RWPE2 (cell line): ENCODE data around the gene NSUN7.

Experiments
- ATAC-seq: fragments of 200-7000 bp; cut with Tn5 transposase; 3 replicates; pipeline ENCODE4 v1.9.1; 2021; ENCODE audit warnings: low read depth
- DNase-seq: peaks from one replicate; pipeline ENCODE4 v3.0.0-alpha.2; 2020; ENCODE audit warnings: low spot score
- H3K27ac ChIP-seq: fragments of 450-650 bp; 2 replicates; pipeline ENCODE4 v1.5.1; 2017; ENCODE audit warnings: mild to moderate bottlenecking; ENCODE audit not compliant: poor library complexity, severe bottlenecking
- H3K27me3 ChIP-seq: fragments of 250-450 bp; sonication (Bioruptor Pico); 2 replicates; pipeline ENCODE4 v1.5.1; 2021; ENCODE audit warnings: mild to moderate bottlenecking, moderate library complexity; ENCODE audit not compliant: insufficient read depth, poor library complexity, severe bottlenecking
- H3K36me3 ChIP-seq: fragments of 250-450 bp; sonication (Bioruptor Pico); 2 replicates; pipeline ENCODE4 v1.5.1; 2020; ENCODE audit warnings: low read depth, mild to moderate bottlenecking, moderate library complexity
- H3K4me1 ChIP-seq: fragments of 250-450 bp; sonication (Bioruptor Pico); 2 replicates; pipeline ENCODE4 v1.5.1; 2021; ENCODE audit warnings: mild to moderate bottlenecking, moderate library complexity; ENCODE audit not compliant: insufficient read depth, poor library complexity, severe bottlenecking
- H3K4me3 ChIP-seq: fragments of 250-450 bp; sonication (Bioruptor Pico); 2 replicates; pipeline ENCODE4 v1.5.1; 2021; ENCODE audit warnings: mild to moderate bottlenecking, moderate library complexity; ENCODE audit not compliant: severe bottlenecking
- H3K9me3 ChIP-seq: fragments of 250-450 bp; sonication (Bioruptor Pico); 2 replicates; pipeline ENCODE4 v1.5.1; 2021; ENCODE audit warnings: mild to moderate bottlenecking, moderate library complexity; ENCODE audit not compliant: severe bottlenecking
- TF ChIP-seq, protein P1 (sequence below): fragments of 450-650 bp; IDR thresholded peaks from one replicate; pipeline ENCODE4 v1.5.1; 2017; ENCODE audit warnings: mild to moderate bottlenecking, moderate library complexity; ENCODE audit not compliant: poor library complexity, severe bottlenecking

NSUN7 gene

GRCh38 chr4:40856277-40856839 lies 106.6 kb downstream of the NSUN7 start:
- H3K9me3 ChIP-seq, result no peaks in the 10 kb centered on the region
- TF ChIP-seq, protein P1, sequence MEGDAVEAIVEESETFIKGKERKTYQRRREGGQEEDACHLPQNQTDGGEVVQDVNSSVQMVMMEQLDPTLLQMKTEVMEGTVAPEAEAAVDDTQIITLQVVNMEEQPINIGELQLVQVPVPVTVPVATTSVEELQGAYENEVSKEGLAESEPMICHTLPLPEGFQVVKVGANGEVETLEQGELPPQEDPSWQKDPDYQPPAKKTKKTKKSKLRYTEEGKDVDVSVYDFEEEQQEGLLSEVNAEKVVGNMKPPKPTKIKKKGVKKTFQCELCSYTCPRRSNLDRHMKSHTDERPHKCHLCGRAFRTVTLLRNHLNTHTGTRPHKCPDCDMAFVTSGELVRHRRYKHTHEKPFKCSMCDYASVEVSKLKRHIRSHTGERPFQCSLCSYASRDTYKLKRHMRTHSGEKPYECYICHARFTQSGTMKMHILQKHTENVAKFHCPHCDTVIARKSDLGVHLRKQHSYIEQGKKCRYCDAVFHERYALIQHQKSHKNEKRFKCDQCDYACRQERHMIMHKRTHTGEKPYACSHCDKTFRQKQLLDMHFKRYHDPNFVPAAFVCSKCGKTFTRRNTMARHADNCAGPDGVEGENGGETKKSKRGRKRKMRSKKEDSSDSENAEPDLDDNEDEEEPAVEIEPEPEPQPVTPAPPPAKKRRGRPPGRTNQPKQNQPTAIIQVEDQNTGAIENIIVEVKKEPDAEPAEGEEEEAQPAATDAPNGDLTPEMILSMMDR, result no peak
- H3K27ac ChIP-seq, result no peak overlapping the region
- H3K4me1 ChIP-seq, result no peaks in the 10 kb centered on the region
- DNase-seq (no peak), ATAC-seq (no peak)
- no peak overlapping the region for H3K4me3 ChIP-seq
- H3K36me3 ChIP-seq, result peaks cover under 1% of the 10 kb centered on the region; the same call in 1 of the 2 replicates
- no peaks in the 10 kb centered on the region for H3K27me3 ChIP-seq

- DNase-seq (no peak), ATAC-seq (peak; percentile 92)
- H3K4me1 ChIP-seq, result no peaks in the 10 kb centered on the region
- no peaks in the 10 kb centered on the region for H3K9me3 ChIP-seq
- TF ChIP-seq, protein P1, result no peak
- no peak overlapping the region for H3K27ac ChIP-seq
- peaks cover 3% of the 10 kb centered on the region; the same call in 1 of the 2 replicates for H3K36me3 ChIP-seq
- H3K27me3 ChIP-seq, result no peaks in the 10 kb centered on the region
- H3K4me3 ChIP-seq, result peak overlapping the region; percentile 8
Measured at GRCh38 chr4:40856840-40857362, 107.1 kb downstream of the NSUN7 start.

DNA sequence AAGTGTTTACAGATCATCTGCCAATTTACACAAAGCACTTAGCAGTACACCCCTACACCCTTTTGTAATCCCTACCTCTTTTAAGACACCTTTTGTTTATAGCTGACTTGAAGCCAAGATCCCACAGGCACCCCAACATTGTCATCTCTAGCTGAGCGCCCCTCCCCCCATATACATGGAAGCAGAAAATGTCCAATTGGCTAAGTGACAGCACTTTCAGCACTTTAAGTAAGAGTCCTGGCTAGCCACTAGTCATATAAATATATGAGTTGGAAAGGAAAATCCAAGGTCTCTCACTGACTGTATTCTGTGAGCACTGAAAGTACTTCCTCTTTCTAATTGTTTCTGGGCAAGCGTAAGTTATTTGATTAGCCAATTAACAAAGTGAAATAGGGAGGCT lies 108.2 kb downstream of the NSUN7 start:
- ATAC-seq, result no peak
- peaks cover 3% of the 10 kb centered on the region; the same call in 1 of the 2 replicates for H3K36me3 ChIP-seq
- H3K4me1 ChIP-seq, result no peaks in the 10 kb centered on the region
- H3K9me3 ChIP-seq, result no peaks in the 10 kb centered on the region
- DNase-seq, result no peak
- H3K27ac ChIP-seq, result no peak overlapping the region
- no peaks in the 10 kb centered on the region for H3K27me3 ChIP-seq
- TF ChIP-seq, protein P1, result no peak
- H3K4me3 ChIP-seq, result no peak overlapping the region

DNA sequence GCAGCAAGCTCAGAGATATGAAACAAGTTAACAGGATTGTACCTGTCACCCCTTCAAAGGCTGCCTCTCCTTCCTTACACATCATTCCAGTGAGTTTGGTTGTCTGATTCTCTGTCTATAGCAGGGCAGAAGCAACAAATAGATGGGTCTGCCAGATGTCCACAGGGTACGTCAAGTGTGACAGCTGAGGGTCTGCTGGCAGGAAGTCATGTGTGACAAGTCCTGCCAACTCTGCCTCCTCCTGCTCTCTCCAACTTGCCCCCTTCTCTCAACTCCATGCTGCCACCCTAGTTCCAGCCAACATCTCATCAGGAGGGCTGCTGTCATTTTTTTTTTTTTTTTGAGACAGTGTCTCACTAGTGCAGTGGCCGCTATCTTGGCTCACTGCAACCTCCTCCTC lies 109.2 kb downstream of the NSUN7 start:
- Histone ChIP-seq H3K9me3 (no peaks in the 10 kb centered on the region), H3K4me1 (no peaks in the 10 kb centered on the region), H3K27ac (no peak overlapping the region), H3K27me3 (no peaks in the 10 kb centered on the region), H3K36me3 (peaks cover 3% of the 10 kb centered on the region; the same call in 1 of the 2 replicates), H3K4me3 (no peak overlapping the region)
- DNase-seq (no peak), ATAC-seq (no peak)
- TF ChIP-seq, protein P1, result no peak
